ENCODE measurements around the gene KPNA2.
"Not testable (repeated sequence)": the region's sequence is repeated elsewhere in the genome, so short reads cannot be mapped to it uniquely, and the experiment has no call there.

Gene KPNA2

DNA sequence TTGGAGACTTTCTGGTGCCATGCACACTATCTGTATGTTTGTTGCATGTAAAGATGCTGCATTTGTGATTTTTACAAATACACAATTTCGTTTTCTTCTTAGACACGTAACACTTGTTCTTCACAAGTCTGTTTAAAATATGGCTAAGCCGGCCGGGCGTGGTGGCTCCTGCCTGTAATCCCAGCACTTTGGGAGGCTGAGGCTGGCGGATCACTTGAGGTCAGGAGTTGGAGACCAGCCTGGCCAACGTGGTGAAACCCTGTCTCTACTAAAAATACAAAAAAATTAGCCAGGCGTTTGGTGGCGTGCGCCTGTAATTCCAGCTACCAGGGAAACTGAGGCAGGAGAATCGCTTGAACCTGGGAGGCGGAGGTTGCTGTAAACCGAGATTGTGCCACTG lies 14.7 kb upstream of the KPNA2 start:
- not testable (repeated sequence) for DNase-seq

DNA sequence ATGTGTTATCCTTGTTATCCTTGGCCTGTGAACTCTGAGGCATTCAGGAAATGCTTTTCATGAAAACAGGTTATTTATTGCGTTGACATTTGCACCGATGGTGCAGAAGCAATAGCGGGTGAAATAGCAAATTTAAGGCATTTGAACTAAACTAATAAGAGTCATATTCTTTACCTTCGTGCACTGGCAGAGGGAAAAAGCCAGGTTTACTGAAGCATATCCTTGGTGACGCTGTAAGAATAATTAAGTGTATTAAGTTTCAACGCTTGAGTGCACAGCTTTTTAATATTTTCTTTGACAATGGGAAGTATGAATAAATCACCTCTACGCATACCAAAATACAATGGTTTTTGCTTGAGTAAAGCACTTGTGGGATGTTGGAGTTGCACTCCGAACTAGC lies 13.6 kb upstream of the KPNA2 start:
- no peak for DNase-seq

GRCh38 chr17:68022547-68022946 lies 13.0 kb upstream of the KPNA2 start:
- not testable (repeated sequence) for DNase-seq

GRCh38 chr17:68029512-68030215 lies 5.9 kb upstream of the KPNA2 start:
- DNase-seq: no peak

DNA sequence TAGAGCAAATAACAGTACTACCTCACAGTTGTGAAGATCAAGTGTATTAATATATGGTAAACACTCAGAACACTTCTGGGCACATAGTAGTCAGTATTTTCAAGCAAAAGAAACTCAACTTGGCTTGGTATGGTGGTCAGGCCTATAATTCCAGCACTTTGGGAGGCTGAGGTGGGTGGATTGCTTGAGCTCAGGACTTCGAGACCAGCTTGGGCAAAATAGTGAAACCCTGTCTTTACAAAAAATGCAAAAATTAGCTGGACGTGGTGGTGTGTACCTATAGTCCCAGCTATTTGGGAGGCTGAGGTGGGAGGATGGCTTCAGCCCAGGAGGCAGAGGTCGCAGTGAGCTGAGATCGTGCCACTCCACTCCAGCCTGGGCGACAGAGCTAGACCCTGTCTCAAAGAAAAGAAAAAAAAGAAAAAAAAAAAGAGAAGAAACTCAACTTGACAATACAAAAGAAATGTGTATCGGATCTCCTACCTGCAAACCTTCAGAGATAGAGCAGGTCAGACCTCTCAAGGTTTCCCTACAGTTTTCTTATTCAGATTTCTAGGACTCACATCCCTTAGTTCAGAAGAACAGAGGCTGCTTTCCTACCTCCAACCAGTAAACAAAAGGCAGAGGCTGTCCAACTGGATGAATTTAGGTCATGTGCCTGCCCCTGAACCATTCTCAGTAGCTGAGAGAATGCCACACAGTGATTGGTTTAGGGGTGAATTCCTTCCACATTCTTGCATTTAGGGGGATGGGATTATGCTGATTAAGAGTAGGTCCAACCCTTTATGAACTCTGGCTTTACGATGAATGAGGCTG lies 1.7 kb upstream of the KPNA2 start:
- peak; percentile 30 for DNase-seq

DNA sequence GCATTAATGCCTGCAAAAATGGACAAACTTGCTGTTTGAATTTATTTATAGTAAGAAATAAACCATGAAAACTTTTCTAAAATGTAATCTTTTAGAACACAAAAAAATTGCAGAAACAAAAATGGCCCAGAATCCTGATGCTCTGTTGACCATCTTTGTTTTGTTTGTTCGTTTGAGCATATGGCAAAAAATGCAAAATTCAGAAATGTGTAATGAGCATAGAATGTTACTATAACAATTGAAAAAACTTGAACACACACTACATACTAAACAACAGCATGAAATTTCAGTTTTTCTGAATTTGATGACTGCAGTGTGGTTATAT lies 1.1 kb upstream of the KPNA2 start:
- no peak for DNase-seq

DNA sequence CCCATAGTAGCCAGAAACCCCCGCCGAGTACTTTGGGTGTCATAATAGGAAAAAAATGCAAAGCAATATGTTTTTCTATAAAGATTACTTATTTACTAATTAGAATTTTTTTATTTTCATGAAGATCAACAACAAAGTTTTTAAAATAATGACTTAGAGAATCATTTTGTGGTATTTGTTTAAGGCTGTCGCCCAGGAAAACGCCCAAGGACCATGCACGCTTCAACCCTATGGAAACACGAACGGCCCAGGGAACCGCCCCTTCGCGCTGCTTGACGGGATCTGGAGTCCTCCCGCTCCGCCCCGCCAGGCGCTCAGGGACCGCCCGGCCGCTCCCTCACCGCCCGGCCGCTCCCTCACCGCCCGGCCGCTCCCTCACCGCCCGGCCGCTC lies 408 bp upstream of the KPNA2 start:
- no peak for DNase-seq

DNA sequence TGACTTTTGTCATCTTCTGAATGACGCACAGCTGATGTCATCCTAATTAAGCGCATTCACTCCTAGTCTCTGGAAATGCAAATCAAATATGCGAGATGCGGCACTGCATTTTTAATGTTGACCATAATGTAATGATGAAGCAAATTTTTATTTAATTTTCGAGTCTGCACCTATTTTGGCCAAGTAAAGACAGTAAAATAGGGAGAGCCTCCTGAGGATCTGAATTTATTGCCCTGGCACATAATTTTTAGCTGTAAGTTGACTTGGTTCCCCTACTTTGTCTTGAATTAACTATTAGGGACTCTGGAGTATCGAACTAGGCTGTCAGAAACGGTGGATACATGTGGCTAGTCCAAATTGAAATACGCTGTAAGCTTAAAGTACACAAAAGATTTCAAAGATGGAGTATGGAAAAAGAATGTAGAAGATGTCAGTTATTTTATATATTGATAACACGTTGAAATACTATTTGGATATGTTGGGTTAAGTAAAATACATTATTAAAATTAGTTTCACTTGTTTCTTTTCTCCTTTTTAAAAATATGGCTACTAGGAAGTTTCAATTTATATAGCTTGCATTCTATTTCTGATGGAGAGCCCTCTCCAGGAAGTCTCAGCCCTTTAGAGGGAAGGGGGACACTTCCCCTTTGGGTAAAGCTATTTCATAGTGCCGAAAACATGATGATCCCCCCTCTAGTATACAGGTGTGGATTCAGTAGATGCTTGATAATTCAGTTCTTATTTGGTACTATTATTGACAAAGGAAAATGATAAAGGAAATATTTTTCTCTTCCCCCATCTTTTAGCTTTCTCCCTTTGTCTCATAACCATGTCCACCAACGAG lies 991 bp downstream of the KPNA2 start:
- no peak for DNase-seq

- DNase-seq: no peak
These were observed 11.8 kb downstream of the KPNA2 start for GRCh38 chr17:68047153-68047846.

DNA sequence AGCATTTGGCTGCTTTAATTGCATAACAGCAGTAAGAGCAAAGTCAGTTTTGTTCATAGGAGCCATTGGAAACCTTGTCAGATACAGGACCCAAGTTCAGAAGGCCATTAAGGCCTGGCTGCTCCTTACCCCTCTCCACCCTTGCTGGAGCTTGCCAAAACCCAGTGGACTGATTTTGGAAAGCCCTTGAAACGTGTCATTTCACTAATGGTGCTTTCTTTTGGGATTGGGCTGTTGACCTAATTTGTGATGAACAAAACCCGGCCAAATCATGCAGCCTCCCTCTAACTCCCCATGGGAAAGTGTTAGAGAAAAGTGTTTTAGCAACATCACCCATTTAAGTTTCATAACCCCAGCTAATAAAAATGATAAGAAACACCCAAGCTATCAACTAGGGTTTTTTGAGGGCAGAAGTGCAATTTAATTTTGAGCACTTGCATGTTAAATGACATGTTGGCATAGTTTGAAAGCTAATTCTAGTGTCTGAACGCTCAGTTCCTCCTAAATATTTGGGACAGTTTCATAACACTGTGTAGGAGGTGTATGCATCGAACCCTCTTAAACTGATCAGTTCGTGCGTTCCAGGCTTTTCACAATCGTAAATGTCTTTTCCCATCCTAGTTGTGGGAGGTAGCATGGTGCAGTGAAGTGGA lies 12.5 kb downstream of the KPNA2 start:
- DNase-seq: not testable (repeated sequence)

DNA sequence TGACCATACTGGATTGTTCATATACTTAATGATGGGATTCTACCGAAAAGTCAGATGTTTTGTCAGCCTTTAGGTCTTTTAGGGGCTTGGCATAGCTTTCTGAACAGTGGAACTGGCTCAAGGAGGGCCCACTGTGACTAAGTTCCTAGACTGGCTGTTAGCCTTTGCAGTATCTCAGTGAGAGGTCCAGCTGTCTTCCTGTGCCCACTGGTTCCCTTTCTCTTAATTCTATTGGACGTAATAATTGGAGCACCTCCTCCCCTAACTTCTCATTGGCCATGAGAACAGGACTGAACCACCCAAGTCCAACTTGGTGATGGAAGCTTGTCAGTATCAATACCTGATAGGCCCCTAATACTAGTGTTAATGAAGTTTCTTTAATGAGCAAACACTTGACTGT lies 13.5 kb downstream of the KPNA2 start:
- no peak for DNase-seq

DNA sequence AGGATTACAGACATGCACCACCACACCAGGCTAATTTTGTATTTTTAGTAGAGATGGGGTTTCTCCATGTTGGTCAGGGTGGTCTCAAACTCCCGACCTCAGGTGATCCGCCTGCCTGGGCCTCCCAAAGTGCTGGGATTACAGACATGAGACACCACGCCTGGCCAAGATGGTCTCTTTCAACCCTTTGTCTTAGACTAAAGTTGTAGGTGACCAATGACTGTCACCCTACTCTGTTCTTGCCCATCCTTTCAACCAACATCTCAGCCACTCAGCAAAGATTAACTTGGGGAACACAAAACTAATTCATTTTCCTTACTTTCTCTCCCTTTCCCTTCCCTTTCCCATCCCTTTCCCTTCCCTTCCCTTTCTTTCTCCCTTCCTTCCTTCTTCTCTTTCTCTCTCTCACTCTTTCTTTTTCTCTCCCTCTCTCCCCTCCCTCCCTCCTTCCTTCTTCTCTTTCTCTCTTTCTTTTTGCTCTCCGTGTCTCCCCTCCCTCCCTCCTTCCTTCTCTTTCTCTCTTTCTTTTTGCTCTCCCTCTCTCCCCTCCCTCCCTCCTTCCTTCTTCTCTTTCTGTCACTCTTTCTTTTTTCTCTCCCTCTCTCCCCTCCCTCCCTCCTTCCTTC lies 14.4 kb downstream of the KPNA2 start:
- not testable (repeated sequence) for DNase-seq

DNA sequence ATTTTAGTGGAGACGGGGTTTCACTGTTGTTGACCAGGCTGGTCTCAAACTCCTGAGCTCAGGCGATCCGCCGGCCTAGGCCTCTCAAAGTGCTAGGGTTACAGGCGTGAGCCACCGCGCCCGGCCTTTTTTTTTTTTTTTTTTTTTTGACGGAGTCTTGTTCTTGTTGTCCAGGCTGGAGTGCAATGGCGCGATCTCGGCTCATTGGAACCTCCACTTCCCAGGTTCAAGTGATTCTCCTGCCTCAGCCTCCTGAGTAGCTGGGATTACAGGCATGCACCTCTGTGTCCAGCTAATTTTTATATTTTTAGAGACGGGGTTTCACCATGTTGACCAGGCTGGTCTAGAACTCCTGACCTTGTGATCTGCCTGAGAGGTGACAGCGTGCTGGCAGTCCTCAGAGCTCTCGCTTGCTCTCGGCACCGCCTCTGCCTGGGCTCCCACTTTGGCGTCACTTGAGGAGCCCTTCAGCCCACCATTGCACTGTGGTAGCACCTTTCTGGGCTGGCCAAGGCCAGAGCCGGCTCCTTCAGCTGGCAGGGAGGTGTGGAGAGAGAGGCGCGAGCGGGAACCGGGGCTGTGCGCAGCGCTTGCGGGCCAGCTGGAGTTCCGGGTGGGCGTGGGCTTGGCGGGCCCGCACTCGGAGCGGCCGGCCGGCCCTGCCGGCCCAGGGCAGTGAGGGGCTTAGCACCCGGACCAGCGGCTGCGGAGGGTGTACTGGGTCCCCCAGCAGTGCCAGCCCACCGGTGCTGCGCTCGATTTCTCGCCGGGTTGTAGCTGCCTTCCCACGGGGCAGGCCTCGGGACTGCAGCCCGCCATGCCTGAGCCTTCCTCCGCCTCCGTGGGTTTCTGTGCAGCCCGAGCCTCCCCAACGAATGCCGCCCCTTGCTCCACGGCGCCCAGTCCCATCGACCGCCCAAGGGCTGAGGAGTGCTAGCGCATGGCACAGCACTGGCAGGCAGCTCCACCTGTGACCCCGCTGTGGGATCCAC lies 16.1 kb downstream of the KPNA2 start:
- not testable (repeated sequence) for DNase-seq

- no peak for DNase-seq
These were observed 17.3 kb downstream of the KPNA2 start for GRCh38 chr17:68052810-68053209.

DNA sequence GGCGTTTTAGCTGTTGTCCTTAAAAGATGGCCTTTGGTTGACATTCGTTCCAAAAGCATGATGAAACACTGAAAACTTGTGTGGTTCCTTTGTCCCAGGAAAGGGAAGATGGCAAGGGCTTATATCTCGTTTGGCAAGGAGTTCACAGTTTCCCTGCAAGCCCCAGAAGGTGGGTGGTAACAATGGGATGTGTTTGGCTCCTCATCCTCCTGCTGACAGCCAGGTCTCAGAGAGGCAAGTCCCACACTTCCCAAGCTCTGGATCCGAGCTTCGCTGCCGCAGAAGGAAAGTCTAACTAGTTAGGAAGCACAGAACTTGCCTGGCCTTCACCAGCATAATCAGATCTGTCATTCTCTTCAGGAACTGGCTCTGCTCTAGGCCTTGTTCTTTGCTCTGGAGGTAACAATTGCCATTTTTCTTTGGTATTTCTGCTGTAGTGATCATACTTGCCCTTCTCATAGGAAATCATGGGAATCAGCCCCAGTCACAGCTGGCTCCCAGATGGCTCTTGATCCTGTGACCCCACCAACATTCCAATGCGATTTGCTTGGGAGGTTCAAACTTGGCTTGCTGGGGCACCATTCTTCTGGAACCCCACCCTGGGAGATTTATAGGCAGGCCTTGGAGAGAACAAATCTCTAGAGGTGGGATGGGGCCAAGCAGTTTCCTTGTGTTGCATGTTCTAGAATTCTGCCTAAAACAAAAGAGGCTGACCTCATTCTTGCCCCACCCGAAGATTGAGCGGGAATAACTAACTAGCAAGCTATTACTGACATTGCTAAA lies 17.9 kb downstream of the KPNA2 start:
- DNase-seq: no peak

DNA sequence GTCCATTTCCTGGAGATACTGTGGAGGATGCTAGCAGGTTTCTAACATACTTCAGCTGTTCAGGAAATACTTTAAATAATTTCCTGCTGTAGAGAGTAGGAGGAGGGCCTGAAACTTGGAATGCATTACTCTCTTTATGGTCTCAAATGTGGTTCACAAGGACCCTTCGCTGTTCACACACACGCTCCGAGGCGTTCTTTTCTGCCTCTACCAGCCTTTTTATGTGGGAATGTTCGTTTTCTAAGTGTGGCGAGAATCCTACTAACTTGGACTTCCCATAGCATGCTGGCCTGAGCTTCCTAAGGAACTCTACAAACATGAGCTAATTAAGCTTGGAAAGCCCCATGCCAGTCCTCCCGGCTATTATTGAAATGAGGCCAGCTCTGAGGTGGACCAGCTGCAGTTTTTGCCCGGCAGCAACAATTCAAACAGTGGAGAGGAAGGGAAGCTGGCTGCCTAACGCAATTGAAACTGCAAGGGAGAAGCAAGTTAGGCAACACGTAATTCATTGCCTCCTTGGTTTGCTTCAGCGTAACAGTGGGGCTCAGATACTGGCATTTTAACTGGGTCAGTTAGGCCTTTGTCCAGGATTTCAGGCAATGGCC lies 18.9 kb downstream of the KPNA2 start:
- no peak for DNase-seq

- no peak for DNase-seq
These were observed 22.0 kb downstream of the KPNA2 start for GRCh38 chr17:68057531-68057952.

- DNase-seq: no peak
These were observed 24.8 kb downstream of the KPNA2 start for GRCh38 chr17:68060336-68060735.
